Measurements from ENCODE around the gene UFC1. TPM values are rescaled to one million over a fixed set of nuclear protein-coding genes. Genes with fewer than 3 reads are reported as not detected.

Gene UFC1
- total and polyA plus RNA-seq, 2 experiments from 2014 or later, result 57.5 to 77.0 TPM

DNA sequence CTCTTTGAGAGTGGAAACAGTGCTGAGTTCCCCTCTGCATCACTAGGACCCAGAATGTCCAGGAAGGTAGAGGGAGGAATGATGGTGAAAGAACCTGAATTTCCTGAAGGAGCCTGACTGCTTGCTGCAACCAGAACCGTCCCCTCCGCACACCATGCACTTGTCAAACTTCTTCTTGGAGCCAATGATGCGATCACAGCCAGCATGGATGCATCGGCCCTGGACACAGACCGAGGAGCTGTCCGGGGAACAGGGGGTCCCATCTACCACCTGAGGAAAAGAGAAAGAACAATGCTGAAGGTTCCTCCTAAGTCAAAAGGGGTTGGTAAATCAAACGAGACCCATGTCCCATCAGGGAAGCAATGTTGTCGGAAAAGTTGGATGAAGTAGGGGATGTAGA lies 38.2 kb downstream of the UFC1 start:
- H3K27me3 Mint-ChIP-seq (ENCODE audit: insufficient read depth, low read depth, poor library complexity), result peaks cover 5% of the 10 kb centered on the region
- no peak overlapping the region for H3K4me3 Mint-ChIP-seq
- Histone ChIP-seq H3K4me3 (no peak overlapping the region), H3K36me3 (ENCODE audit: insufficient read depth) (no peaks in the 10 kb centered on the region), H3K9me2 (ENCODE audit: insufficient read depth) (no peaks in the 10 kb centered on the region), H3K79me2 (replicated peaks; ENCODE audit: insufficient read depth) (no peaks in the 10 kb centered on the region), H3K4me2 (no peak overlapping the region), H4K20me1 (replicated peaks; ENCODE audit: insufficient read depth) (no peaks in the 10 kb centered on the region), H3K27ac (ENCODE audit: low read depth) (no peak overlapping the region; the same call in 1 of the 2 replicates), H2AFZ (no peak overlapping the region), H3K4me1 (ENCODE audit: insufficient read depth) (peaks cover 11% of the 10 kb centered on the region; the same call in 1 of the 2 replicates), H3K27me3 (ENCODE audit: insufficient read depth) (no peaks in the 10 kb centered on the region), H3F3A (replicated peaks; ENCODE audit: low read depth) (0 out of 2 replicates have a peak, but pooled peaks cover 3% of the 10 kb centered on the region)
- no peak for ATAC-seq
- H3K36me3 Mint-ChIP-seq (ENCODE audit: low read depth), result peaks cover 11% of the 10 kb centered on the region; the same call in 2 of the 3 replicates
- DNase-seq (ENCODE audit: low spot score), result no peak
- H3K27ac Mint-ChIP-seq, result no peak overlapping the region
- TF ChIP-seq STAT1 (IDR thresholded peaks at IDR 0.05; ENCODE audit: unreplicated experiment) (no peak), CREB1 (CRISPR knock-in tag; IDR thresholded peaks at IDR 0.05; ENCODE audit: low read depth) (no peak), ZNF114 (CRISPR knock-in tag; IDR thresholded peaks at IDR 0.05) (no peak), POLR2AphosphoS5 (IDR thresholded peaks at IDR 0.05; ENCODE audit: low read depth) (no peak), JUNB (IDR thresholded peaks at IDR 0.05; ENCODE audit: unreplicated experiment) (no peak), NANOG (IDR thresholded peaks at IDR 0.05; ENCODE audit: borderline replicate concordance) (no peak), ZNF331 (CRISPR knock-in tag; IDR thresholded peaks at IDR 0.05; ENCODE audit: low read depth) (no peak), EZH2 (IDR thresholded peaks at IDR 0.05; ENCODE audit: low read depth, unreplicated experiment) (no peak), EZH2phosphoT487 (IDR thresholded peaks at IDR 0.05; ENCODE audit: unreplicated experiment) (no peak)
- TF ChIP-seq, protein P1, sequence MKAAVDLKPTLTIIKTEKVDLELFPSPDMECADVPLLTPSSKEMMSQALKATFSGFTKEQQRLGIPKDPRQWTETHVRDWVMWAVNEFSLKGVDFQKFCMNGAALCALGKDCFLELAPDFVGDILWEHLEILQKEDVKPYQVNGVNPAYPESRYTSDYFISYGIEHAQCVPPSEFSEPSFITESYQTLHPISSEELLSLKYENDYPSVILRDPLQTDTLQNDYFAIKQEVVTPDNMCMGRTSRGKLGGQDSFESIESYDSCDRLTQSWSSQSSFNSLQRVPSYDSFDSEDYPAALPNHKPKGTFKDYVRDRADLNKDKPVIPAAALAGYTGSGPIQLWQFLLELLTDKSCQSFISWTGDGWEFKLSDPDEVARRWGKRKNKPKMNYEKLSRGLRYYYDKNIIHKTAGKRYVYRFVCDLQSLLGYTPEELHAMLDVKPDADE (IDR thresholded peaks at IDR 0.05), result no peak
- TF ChIP-seq, protein P2, sequence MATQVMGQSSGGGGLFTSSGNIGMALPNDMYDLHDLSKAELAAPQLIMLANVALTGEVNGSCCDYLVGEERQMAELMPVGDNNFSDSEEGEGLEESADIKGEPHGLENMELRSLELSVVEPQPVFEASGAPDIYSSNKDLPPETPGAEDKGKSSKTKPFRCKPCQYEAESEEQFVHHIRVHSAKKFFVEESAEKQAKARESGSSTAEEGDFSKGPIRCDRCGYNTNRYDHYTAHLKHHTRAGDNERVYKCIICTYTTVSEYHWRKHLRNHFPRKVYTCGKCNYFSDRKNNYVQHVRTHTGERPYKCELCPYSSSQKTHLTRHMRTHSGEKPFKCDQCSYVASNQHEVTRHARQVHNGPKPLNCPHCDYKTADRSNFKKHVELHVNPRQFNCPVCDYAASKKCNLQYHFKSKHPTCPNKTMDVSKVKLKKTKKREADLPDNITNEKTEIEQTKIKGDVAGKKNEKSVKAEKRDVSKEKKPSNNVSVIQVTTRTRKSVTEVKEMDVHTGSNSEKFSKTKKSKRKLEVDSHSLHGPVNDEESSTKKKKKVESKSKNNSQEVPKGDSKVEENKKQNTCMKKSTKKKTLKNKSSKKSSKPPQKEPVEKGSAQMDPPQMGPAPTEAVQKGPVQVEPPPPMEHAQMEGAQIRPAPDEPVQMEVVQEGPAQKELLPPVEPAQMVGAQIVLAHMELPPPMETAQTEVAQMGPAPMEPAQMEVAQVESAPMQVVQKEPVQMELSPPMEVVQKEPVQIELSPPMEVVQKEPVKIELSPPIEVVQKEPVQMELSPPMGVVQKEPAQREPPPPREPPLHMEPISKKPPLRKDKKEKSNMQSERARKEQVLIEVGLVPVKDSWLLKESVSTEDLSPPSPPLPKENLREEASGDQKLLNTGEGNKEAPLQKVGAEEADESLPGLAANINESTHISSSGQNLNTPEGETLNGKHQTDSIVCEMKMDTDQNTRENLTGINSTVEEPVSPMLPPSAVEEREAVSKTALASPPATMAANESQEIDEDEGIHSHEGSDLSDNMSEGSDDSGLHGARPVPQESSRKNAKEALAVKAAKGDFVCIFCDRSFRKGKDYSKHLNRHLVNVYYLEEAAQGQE (IDR thresholded peaks at IDR 0.05; ENCODE audit: unreplicated experiment), result no peak
- TF ChIP-seq, protein P3, sequence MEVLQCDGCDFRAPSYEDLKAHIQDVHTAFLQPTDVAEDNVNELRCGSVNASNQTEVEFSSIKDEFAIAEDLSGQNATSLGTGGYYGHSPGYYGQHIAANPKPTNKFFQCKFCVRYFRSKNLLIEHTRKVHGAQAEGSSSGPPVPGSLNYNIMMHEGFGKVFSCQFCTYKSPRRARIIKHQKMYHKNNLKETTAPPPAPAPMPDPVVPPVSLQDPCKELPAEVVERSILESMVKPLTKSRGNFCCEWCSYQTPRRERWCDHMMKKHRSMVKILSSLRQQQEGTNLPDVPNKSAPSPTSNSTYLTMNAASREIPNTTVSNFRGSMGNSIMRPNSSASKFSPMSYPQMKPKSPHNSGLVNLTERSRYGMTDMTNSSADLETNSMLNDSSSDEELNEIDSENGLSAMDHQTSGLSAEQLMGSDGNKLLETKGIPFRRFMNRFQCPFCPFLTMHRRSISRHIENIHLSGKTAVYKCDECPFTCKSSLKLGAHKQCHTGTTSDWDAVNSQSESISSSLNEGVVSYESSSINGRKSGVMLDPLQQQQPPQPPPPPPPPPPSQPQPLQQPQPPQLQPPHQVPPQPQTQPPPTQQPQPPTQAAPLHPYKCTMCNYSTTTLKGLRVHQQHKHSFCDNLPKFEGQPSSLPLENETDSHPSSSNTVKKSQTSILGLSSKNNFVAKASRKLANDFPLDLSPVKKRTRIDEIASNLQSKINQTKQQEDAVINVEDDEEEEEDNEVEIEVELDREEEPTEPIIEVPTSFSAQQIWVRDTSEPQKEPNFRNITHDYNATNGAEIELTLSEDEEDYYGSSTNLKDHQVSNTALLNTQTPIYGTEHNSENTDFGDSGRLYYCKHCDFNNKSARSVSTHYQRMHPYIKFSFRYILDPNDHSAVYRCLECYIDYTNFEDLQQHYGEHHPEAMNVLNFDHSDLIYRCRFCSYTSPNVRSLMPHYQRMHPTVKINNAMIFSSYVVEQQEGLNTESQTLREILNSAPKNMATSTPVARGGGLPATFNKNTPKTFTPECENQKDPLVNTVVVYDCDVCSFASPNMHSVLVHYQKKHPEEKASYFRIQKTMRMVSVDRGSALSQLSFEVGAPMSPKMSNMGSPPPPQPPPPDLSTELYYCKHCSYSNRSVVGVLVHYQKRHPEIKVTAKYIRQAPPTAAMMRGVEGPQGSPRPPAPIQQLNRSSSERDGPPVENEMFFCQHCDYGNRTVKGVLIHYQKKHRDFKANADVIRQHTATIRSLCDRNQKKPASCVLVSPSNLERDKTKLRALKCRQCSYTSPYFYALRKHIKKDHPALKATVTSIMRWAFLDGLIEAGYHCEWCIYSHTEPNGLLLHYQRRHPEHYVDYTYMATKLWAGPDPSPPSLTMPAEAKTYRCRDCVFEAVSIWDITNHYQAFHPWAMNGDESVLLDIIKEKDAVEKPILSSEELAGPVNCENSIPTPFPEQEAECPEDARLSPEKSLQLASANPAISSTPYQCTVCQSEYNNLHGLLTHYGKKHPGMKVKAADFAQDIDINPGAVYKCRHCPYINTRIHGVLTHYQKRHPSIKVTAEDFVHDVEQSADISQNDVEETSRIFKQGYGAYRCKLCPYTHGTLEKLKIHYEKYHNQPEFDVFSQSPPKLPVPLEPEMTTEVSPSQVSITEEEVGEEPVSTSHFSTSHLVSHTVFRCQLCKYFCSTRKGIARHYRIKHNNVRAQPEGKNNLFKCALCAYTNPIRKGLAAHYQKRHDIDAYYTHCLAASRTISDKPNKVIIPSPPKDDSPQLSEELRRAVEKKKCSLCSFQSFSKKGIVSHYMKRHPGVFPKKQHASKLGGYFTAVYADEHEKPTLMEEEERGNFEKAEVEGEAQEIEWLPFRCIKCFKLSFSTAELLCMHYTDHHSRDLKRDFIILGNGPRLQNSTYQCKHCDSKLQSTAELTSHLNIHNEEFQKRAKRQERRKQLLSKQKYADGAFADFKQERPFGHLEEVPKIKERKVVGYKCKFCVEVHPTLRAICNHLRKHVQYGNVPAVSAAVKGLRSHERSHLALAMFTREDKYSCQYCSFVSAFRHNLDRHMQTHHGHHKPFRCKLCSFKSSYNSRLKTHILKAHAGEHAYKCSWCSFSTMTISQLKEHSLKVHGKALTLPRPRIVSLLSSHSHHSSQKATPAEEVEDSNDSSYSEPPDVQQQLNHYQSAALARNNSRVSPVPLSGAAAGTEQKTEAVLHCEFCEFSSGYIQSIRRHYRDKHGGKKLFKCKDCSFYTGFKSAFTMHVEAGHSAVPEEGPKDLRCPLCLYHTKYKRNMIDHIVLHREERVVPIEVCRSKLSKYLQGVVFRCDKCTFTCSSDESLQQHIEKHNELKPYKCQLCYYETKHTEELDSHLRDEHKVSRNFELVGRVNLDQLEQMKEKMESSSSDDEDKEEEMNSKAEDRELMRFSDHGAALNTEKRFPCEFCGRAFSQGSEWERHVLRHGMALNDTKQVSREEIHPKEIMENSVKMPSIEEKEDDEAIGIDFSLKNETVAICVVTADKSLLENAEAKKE (CRISPR knock-in tag; IDR thresholded peaks at IDR 0.05), result no peak
- TF ChIP-seq, protein P4, sequence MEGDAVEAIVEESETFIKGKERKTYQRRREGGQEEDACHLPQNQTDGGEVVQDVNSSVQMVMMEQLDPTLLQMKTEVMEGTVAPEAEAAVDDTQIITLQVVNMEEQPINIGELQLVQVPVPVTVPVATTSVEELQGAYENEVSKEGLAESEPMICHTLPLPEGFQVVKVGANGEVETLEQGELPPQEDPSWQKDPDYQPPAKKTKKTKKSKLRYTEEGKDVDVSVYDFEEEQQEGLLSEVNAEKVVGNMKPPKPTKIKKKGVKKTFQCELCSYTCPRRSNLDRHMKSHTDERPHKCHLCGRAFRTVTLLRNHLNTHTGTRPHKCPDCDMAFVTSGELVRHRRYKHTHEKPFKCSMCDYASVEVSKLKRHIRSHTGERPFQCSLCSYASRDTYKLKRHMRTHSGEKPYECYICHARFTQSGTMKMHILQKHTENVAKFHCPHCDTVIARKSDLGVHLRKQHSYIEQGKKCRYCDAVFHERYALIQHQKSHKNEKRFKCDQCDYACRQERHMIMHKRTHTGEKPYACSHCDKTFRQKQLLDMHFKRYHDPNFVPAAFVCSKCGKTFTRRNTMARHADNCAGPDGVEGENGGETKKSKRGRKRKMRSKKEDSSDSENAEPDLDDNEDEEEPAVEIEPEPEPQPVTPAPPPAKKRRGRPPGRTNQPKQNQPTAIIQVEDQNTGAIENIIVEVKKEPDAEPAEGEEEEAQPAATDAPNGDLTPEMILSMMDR (conservative IDR thresholded peaks at IDR 0.05; ENCODE audit: low read depth in 2 of 2), result no peak
- peaks cover 17% of the 10 kb centered on the region for H3K4me1 Mint-ChIP-seq
- H3K9me3 Mint-ChIP-seq, result no peaks in the 10 kb centered on the region
